Vagina (tissue), 2 donors: Measurements from ENCODE around the gene GDF9. TPM values are rescaled to one million over a fixed set of nuclear protein-coding genes. Genes with fewer than 3 reads are reported as not detected.

ENCODE experiments used
- DNase-seq, 2 donors: peaks; one replicate each; pipeline ENCODE4 v3.0.0-alpha.2; 2017; ENCODE audit errors: extremely low spot score in 2 of 2
- H3K27ac ChIP-seq: fragments of 200-600 bp; sonication (generic); one replicate; pipeline ENCODE4 v1.5.1; 2019
- H3K27me3 ChIP-seq: fragments of 200-600 bp; sonication (generic); one replicate; pipeline ENCODE4 v1.5.1; 2019
- H3K36me3 ChIP-seq, 2 donors: fragments of 200-600 bp; sonication (generic); one replicate each; pipeline ENCODE4 v1.5.1; 2017 to 2019
- H3K4me1 ChIP-seq: fragments of 200-600 bp; sonication (generic); one replicate; pipeline ENCODE4 v1.5.1; 2019
- H3K4me3 ChIP-seq, 2 donors: fragments of 200-600 bp; sonication (generic); 1 replicate in 1 of 2; 2 replicates in 1 of 2; pipeline ENCODE4 v1.5.1; 2016 to 2019
- H3K9me3 ChIP-seq: fragments of 200-600 bp; sonication (generic); one replicate; pipeline ENCODE4 v1.5.1; 2019
- CTCF ChIP-seq, 3 experiments: fragments of 450-650 bp in 2 of 3; fragments of 200-600 bp in 1 of 3; sonication (generic) in 1 of 3; IDR thresholded peaks; one replicate each; pipeline ENCODE4 v1.5.1; 2017 to 2019; ENCODE audit warnings: antibody characterized with exemption in 3 of 3, mild to moderate bottlenecking in 2 of 3, moderate library complexity in 2 of 3
- POLR2A ChIP-seq, 2 donors: fragments of 450-650 bp; IDR thresholded peaks; one replicate each; pipeline ENCODE4 v1.6.1; 2017; ENCODE audit warnings: antibody characterized with exemption in 2 of 2, mild to moderate bottlenecking in 2 of 2, moderate library complexity in 2 of 2
- POLR2AphosphoS5 ChIP-seq, 2 donors: sonication (generic); formaldehyde crosslinking; IDR thresholded peaks; one replicate each; pipeline ENCODE4 v1.9.0; 2017; ENCODE audit warnings: antibody characterized with exemption in 2 of 2, mild to moderate bottlenecking in 2 of 2, low read depth in 1 of 2; ENCODE audit not compliant: insufficient read depth in 1 of 2
- intact Hi-C: fragments of 100-400 bp; cut with DNase I; formaldehyde crosslinking; loops from one replicate; pipeline ENCODE4 v1.15.1; 2023
- total RNA-seq: library from RNA; depleted of rRNA; stranded (reverse); fragments of >200 nt; gene quantifications from one replicate; pipeline ENCODE4 v1.2.3, GENCODE V29; 2016

GDF9 gene
- total RNA-seq, 1 donor from 2014 or later = not detected

- Histone ChIP-seq H3K4me3 (peak overlapping the region in 1 of 2 donors; percentile 6), H3K27me3 (no peaks in the 10 kb centered on the region), H3K27ac (no peak overlapping the region), H3K4me1 (peaks cover 25% of the 10 kb centered on the region), H3K9me3 (no peaks in the 10 kb centered on the region), H3K36me3 (no peaks in the 10 kb centered on the region)
- no peak for TF ChIP-seq POLR2AphosphoS5 (IDR thresholded peaks at IDR 0.05; ENCODE audit: insufficient read depth in 1 of 2, low read depth in 1 of 2)
- DNase-seq = no peak
- intact Hi-C loops = loop anchor here (5.0 kb wide), 1 partner anchor 41 kb away; the partner anchor contains the start of genes GDF9 and UQCRQ
Observed at GRCh38 chr5:132825834-132826391, 40.4 kb downstream of the GDF9 start.

GRCh38 chr5:132825033-132825833 is 41.0 kb downstream of the GDF9 start:
- Histone ChIP-seq H3K9me3 (no peaks in the 10 kb centered on the region), H3K36me3 (no peaks in the 10 kb centered on the region), H3K27me3 (no peaks in the 10 kb centered on the region), H3K4me3 (peak overlapping the region in 1 of 2 donors; percentile 6), H3K27ac (no peak overlapping the region), H3K4me1 (peaks cover 19% of the 10 kb centered on the region)
- no peak for DNase-seq
- intact Hi-C loops = loop anchor here (5.0 kb wide), 1 partner anchor 42 kb away; the partner anchor contains the start of genes GDF9 and UQCRQ
- TF ChIP-seq POLR2AphosphoS5 (IDR thresholded peaks at IDR 0.05; ENCODE audit: insufficient read depth in 1 of 2, low read depth in 1 of 2) (no peak), CTCF (IDR thresholded peaks at IDR 0.05) (no peak), POLR2A (IDR thresholded peaks at IDR 0.05) (no peak)

DNA sequence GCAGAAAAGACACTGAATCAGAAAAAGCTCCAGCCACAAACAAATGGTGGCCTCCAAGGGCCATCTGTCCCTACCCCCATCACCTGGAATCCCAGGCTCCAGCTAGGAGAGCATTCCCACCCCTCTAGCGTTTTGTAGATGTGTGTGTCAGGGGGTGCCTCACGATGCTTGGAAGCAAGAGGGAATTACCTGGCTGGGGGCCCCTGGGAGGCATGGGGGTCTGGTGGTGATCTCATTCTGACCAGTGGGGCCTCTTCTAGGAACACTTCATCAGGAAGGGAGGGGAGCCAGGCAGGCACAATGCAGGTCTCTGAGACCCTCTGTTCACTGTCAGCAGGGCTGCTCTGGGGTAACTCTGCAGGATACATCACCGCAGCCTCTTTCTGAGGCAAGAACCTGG is 41.8 kb downstream of the GDF9 start:
- H3K27ac ChIP-seq = no peak overlapping the region
- peaks cover 21% of the 10 kb centered on the region for H3K4me1 ChIP-seq
- no peaks in the 10 kb centered on the region for H3K27me3 ChIP-seq
- H3K4me3 ChIP-seq = no peak overlapping the region
- no peak for TF ChIP-seq POLR2A (IDR thresholded peaks at IDR 0.05)
- DNase-seq = no peak
- H3K36me3 ChIP-seq = no peaks in the 10 kb centered on the region
- intact Hi-C loops = no loop called here
- no peaks in the 10 kb centered on the region for H3K9me3 ChIP-seq

- intact Hi-C loops = no loop called here
- no peak for DNase-seq
- H3K27ac ChIP-seq = no peak overlapping the region
- TF ChIP-seq CTCF (IDR thresholded peaks at IDR 0.05) = no peak
- no peak for TF ChIP-seq POLR2A (IDR thresholded peaks at IDR 0.05)
- no peaks in the 10 kb centered on the region for H3K27me3 ChIP-seq
- H3K36me3 ChIP-seq = no peaks in the 10 kb centered on the region
- peaks cover 16% of the 10 kb centered on the region for H3K4me1 ChIP-seq
- peak overlapping the region in 1 of 2 donors; percentile 25 for H3K4me3 ChIP-seq
- no peaks in the 10 kb centered on the region for H3K9me3 ChIP-seq
Observed at GRCh38 chr5:132823481-132824050, 42.7 kb downstream of the GDF9 start.

DNA sequence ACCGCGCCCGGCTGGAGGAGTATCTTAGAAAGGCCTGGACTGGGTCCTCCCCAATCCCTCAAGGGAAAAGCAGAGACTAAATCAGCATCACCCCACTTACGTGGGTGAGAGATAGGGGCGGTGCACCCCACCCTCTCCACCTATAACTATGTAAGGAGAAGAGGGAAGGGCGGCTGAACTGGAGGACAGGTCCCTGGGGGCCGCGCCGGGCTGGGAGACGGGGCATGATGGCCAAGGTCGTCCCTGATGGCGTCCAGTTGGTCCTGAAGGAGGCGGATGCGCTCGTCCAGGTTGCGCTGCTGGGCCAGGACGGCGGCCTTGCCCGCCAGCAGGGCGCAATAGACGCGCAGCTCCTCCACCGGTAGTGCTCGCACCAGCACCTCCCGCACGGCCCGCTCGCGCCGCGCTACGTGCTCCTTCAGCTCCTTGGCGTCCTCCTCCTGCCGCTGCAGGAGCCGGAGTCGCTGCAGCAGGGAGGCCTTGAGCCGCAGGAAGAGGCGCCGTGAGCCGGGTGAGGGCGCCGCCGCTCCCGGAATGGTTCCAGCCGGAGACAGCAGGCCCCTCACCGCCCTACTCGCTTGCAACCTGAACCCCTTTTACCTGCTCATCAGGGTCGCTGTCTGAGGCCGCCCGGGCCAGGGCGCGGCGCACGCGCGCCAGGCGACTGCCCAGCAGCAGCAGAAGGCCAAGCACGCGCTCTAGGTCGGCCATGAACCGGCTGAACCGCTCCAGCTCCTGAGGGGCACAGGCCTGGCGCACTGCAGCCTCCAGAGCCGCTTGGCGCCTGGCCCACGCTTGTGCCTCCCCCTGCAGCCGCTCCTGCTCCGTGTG is 43.4 kb downstream of the GDF9 start:
- no peaks in the 10 kb centered on the region for H3K36me3 ChIP-seq
- H3K27ac ChIP-seq = no peak overlapping the region
- H3K4me3 ChIP-seq = peak overlapping the region; percentile 19 to 25
- H3K4me1 ChIP-seq = peaks cover 16% of the 10 kb centered on the region
- intact Hi-C loops = no loop called here
- DNase-seq = no peak
- H3K27me3 ChIP-seq = no peaks in the 10 kb centered on the region
- no peaks in the 10 kb centered on the region for H3K9me3 ChIP-seq
- TF ChIP-seq CTCF (IDR thresholded peaks at IDR 0.05) = no peak
- no peak for TF ChIP-seq POLR2AphosphoS5 (IDR thresholded peaks at IDR 0.05; ENCODE audit: insufficient read depth in 1 of 2, low read depth in 1 of 2)
- no peak for TF ChIP-seq POLR2A (IDR thresholded peaks at IDR 0.05)
